Testis (tissue), 2 donors: ENCODE measurements around the gene WNK4.

ENCODE experiments used
- POLR2A ChIP-seq: fragments of 450-650 bp; IDR thresholded peaks from one replicate; pipeline ENCODE4 v1.6.1; 2017; ENCODE audit warnings: antibody characterized with exemption, mild to moderate bottlenecking, moderate library complexity
- TF ChIP-seq, protein P1 (sequence below), 3 experiments: fragments of 450-650 bp in 2 of 3; fragments of 200-600 bp in 1 of 3; sonication (generic) in 1 of 3; IDR thresholded peaks; one replicate each; pipeline ENCODE4 v1.5.1; 2016 to 2019; ENCODE audit warnings: antibody characterized with exemption in 3 of 3, mild to moderate bottlenecking in 2 of 3, moderate library complexity in 1 of 3

DNA sequence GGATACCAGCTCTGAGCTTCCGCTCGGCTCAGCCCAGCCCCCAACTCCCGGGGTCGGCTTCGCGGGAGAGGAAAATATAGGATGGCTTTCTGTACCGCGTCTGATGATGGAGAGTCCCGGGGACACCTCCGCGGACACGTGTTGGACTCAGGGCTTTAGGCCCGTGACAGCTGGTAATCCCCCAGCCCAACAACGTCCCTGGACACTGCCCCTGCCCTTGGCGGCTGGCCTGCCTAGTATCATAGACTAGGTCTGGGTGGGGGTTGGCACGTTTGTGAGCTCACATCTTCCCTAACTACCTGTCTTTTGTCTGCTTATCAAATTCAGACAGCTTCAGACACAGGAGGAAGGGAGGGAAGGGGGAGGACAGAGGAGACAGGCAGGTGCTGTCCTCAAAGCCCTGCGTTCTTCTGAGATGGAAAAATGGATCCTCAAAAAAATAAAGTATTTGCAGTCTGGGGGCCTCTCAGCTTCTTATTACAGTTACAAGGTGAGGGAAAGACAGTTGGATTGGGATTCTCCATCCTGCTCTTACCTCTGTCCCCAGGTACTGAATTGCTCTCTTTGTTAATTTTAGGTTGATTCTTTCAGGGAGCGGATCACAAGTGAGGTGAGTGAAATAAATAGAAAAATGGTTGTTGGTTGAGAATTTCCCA is 53.5 kb downstream of the WNK4 start:
- TF ChIP-seq, protein P1, sequence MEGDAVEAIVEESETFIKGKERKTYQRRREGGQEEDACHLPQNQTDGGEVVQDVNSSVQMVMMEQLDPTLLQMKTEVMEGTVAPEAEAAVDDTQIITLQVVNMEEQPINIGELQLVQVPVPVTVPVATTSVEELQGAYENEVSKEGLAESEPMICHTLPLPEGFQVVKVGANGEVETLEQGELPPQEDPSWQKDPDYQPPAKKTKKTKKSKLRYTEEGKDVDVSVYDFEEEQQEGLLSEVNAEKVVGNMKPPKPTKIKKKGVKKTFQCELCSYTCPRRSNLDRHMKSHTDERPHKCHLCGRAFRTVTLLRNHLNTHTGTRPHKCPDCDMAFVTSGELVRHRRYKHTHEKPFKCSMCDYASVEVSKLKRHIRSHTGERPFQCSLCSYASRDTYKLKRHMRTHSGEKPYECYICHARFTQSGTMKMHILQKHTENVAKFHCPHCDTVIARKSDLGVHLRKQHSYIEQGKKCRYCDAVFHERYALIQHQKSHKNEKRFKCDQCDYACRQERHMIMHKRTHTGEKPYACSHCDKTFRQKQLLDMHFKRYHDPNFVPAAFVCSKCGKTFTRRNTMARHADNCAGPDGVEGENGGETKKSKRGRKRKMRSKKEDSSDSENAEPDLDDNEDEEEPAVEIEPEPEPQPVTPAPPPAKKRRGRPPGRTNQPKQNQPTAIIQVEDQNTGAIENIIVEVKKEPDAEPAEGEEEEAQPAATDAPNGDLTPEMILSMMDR (IDR thresholded peaks at IDR 0.05): no peak
- TF ChIP-seq POLR2A: no peak
